IMR-90 (cell line): ENCODE results near the gene PCED1A. TPM values are rescaled to one million over a fixed set of nuclear protein-coding genes. Genes with fewer than 3 reads are reported as not detected.

Experiments
- ATAC-seq: fragments of 200-7000 bp; cut with Tn5 transposase; 2 replicates; pipeline ENCODE4 v1.9.1; 2020; ENCODE audit warnings: low read depth, mild to moderate bottlenecking, moderate library complexity
- BruUV-seq: library from RNA; stranded (reverse); fragments of 400-500 nt; replicated peaks from 2 replicates; lab custom pipeline; 2021; lab: Mats Ljungman, UMichigan
- CTCF ChIA-PET: fragments of 300-600 bp; formaldehyde crosslinking; extraction: SDS; loops from one replicate; lab custom pipeline; 2021; ENCODE audit warnings: antibody characterized with exemption; lab: Yijun Ruan, JAX
- POLR2A ChIA-PET: fragments of 300-600 bp; sonication (Branson Sonifier 250); formaldehyde crosslinking; loops from one replicate; lab custom pipeline; 2022; ENCODE audit warnings: antibody characterized with exemption; ENCODE audit not compliant: unreplicated experiment; lab: Charles Lee
- DNase-seq: peaks from one replicate; pipeline ENCODE4 v3.0.0; 2013
- H2AFZ ChIP-seq: replicated peaks from 2 replicates; pipeline ENCODE3; 2013; ENCODE audit warnings: low read length, mild to moderate bottlenecking; ENCODE audit not compliant: poor library complexity
- H2AK5ac ChIP-seq: 2 replicates; pipeline ENCODE4 v1.6.1; 2013; ENCODE audit warnings: low read depth, low read length, inconsistent platforms
- H2AK9ac ChIP-seq: replicated peaks from 2 replicates; pipeline ENCODE3; 2013; ENCODE audit warnings: mild to moderate bottlenecking, low read depth, low read length, moderate library complexity; ENCODE audit not compliant: poor library complexity
- H2BK120ac ChIP-seq: 2 replicates; pipeline ENCODE4 v1.6.1; 2013; ENCODE audit warnings: low read depth, low read length, inconsistent platforms
- H2BK15ac ChIP-seq: 3 replicates; pipeline ENCODE4 v1.6.1; 2013; ENCODE audit warnings: low read depth, low read length, inconsistent platforms
- H2BK20ac ChIP-seq: 2 replicates; pipeline ENCODE4 v1.6.1; 2013; ENCODE audit warnings: low read depth, mild to moderate bottlenecking, inconsistent platforms, low read length, moderate library complexity
- H2BK5ac ChIP-seq: 2 replicates; pipeline ENCODE4 v1.6.1; 2013; ENCODE audit warnings: mild to moderate bottlenecking, low read depth, low read length, inconsistent platforms; ENCODE audit not compliant: poor library complexity, severe bottlenecking
- H3K14ac ChIP-seq: replicated peaks from 2 replicates; pipeline ENCODE4 v1.6.1; 2013; ENCODE audit warnings: low read depth, low read length, inconsistent platforms
- H3K18ac ChIP-seq: 2 replicates; pipeline ENCODE4 v1.6.1; 2013; ENCODE audit warnings: low read depth, low read length, control low read depth
- H3K23ac ChIP-seq: 2 replicates; pipeline ENCODE4 v1.6.1; 2013; ENCODE audit warnings: low read depth, low read length, inconsistent platforms
- H3K27ac ChIP-seq: 2 replicates; pipeline ENCODE4 v1.5.1; 2013; ENCODE audit warnings: mild to moderate bottlenecking, control low read depth, low read length; ENCODE audit not compliant: insufficient read depth
- H3K27me3 ChIP-seq: 2 replicates; pipeline ENCODE4 v1.6.1; 2013; ENCODE audit warnings: low read length; ENCODE audit not compliant: control insufficient read depth, insufficient read depth
- H3K36me3 ChIP-seq: 2 replicates; pipeline ENCODE4 v1.6.1; 2013; ENCODE audit warnings: low read length, mixed read lengths; ENCODE audit not compliant: control insufficient read depth, insufficient read depth
- H3K4ac ChIP-seq: 2 replicates; pipeline ENCODE4 v1.6.1; 2013; ENCODE audit warnings: low read depth, low read length, inconsistent platforms
- H3K4me1 ChIP-seq: 2 replicates; pipeline ENCODE4 v1.6.1; 2013; ENCODE audit warnings: low read length, mixed read lengths; ENCODE audit not compliant: control insufficient read depth, insufficient read depth
- H3K4me2 ChIP-seq: 2 replicates; pipeline ENCODE4 v1.6.1; 2013; ENCODE audit warnings: low read depth, mild to moderate bottlenecking, control low read depth, low read length, moderate library complexity
- H3K4me3 ChIP-seq: 2 replicates; pipeline ENCODE4 v1.5.1; 2013; ENCODE audit warnings: low read depth, mild to moderate bottlenecking, control low read depth, low read length, moderate library complexity; ENCODE audit not compliant: insufficient read depth
- H3K56ac ChIP-seq: 2 replicates; pipeline ENCODE4 v1.6.1; 2013; ENCODE audit warnings: low read length, inconsistent platforms; ENCODE audit not compliant: insufficient read depth; ENCODE audit errors: extremely low read depth
- H3K79me1 ChIP-seq, 2 experiments: 2 replicates each; pipeline ENCODE4 v1.6.1; 2013; ENCODE audit warnings: low read length in 2 of 2, inconsistent platforms in 1 of 2, low read depth in 1 of 2
- H3K9ac ChIP-seq: 2 replicates; pipeline ENCODE4 v1.6.1; 2013; ENCODE audit warnings: low read depth, low read length, control low read depth
- H3K9me1 ChIP-seq: 2 replicates; pipeline ENCODE4 v1.6.1; 2013; ENCODE audit warnings: low read length, inconsistent platforms; ENCODE audit not compliant: insufficient read depth
- H3K9me3 ChIP-seq: 2 replicates; pipeline ENCODE4 v1.6.1; 2013; ENCODE audit warnings: low read length; ENCODE audit not compliant: control insufficient read depth, insufficient read depth
- H4K20me1 ChIP-seq: 2 replicates; pipeline ENCODE4 v1.6.1; 2013; ENCODE audit warnings: low read length, inconsistent platforms; ENCODE audit not compliant: insufficient read depth
- H4K5ac ChIP-seq: 2 replicates; pipeline ENCODE4 v1.6.1; 2013; ENCODE audit warnings: mild to moderate bottlenecking, low read depth, low read length, control low read depth
- H4K8ac ChIP-seq, 2 experiments: 2 replicates each; pipeline ENCODE4 v1.6.1; 2013; ENCODE audit warnings: low read depth in 2 of 2, low read length in 2 of 2, control low read depth in 1 of 2, inconsistent platforms in 1 of 2
- H4K91ac ChIP-seq: 2 replicates; pipeline ENCODE4 v1.6.1; 2013; ENCODE audit warnings: low read depth, low read length, inconsistent platforms; ENCODE audit not compliant: insufficient read depth
- BHLHE40 ChIP-seq: fragments of 150-350 bp; IDR thresholded peaks from 2 replicates; pipeline ENCODE4 v1.6.1; 2016; ENCODE audit warnings: mild to moderate bottlenecking, low read depth, low read length
- CEBPB ChIP-seq: IDR thresholded peaks from 2 replicates; pipeline ENCODE4 v1.6.1; 2012; ENCODE audit warnings: low read depth, low read length, improper control_type of control experiment
- CTCF ChIP-seq: conservative IDR thresholded peaks from 2 replicates; pipeline ENCODE4 v1.5.1; 2012; ENCODE audit warnings: mild to moderate bottlenecking, low read depth, low read length, improper control_type of control experiment
- FOS ChIP-seq: fragments of 150-350 bp; IDR thresholded peaks from 2 replicates; pipeline ENCODE4 v1.6.1; 2016; ENCODE audit warnings: low read depth, low read length
- MAFK ChIP-seq: IDR thresholded peaks from 2 replicates; pipeline ENCODE4 v1.6.1; 2012; ENCODE audit warnings: low read depth, low read length, improper control_type of control experiment
- MAZ ChIP-seq: IDR thresholded peaks from 2 replicates; pipeline ENCODE4 v1.6.1; 2012; ENCODE audit warnings: low read depth, mild to moderate bottlenecking, low read length, improper control_type of control experiment, moderate library complexity, borderline replicate concordance
- MXI1 ChIP-seq: IDR thresholded peaks from 2 replicates; pipeline ENCODE4 v1.6.1; 2012; ENCODE audit warnings: low read depth, mild to moderate bottlenecking, low read length, moderate library complexity, borderline replicate concordance
- POLR2A ChIP-seq: IDR thresholded peaks from 2 replicates; pipeline ENCODE4 v1.6.1; 2012; ENCODE audit warnings: mild to moderate bottlenecking, low read depth, low read length
- RCOR1 ChIP-seq: IDR thresholded peaks from 2 replicates; pipeline ENCODE4 v1.6.1; 2012; ENCODE audit warnings: mild to moderate bottlenecking, low read length, improper control_type of control experiment; ENCODE audit not compliant: insufficient replicate concordance
- RFX5 ChIP-seq: IDR thresholded peaks from 2 replicates; pipeline ENCODE4 v1.8.0; 2012; ENCODE audit warnings: low read depth, mild to moderate bottlenecking, low read length, moderate library complexity
- SMC3 ChIP-seq: fragments of 150-350 bp; IDR thresholded peaks from 2 replicates; pipeline ENCODE4 v1.6.1; 2016; ENCODE audit warnings: low read depth, mild to moderate bottlenecking, antibody characterized with exemption, low read length, moderate library complexity
- WGBS, 2 experiments: methylation state at CpG; one replicate each; pipeline versions ENCODE4 v1.1.5 to v1.1.7; 2013; ENCODE audit warnings: missing lambda C conversion rate in 2 of 2; ENCODE audit not compliant: insufficient read length in 1 of 2; ENCODE audit errors: extremely low coverage in 2 of 2; 5-methylcytosine and 5-hydroxymethylcytosine counted together
- dilution Hi-C: fragments of 300-500 bp; cut with HindIII; formaldehyde crosslinking; loops from one replicate; pipeline ENCODE4 v1.14.3; 2018; ENCODE audit warnings: low sequenced_read_pairs; ENCODE audit not compliant: unreplicated experiment
- in situ Hi-C: fragments of 300-500 bp; cut with MboI; formaldehyde crosslinking; loops from 3 replicates; pipeline ENCODE4 v1.14.3; 2019; ENCODE audit warnings: low sequenced_read_pairs, inconsistent platforms, mixed read lengths
- intact Hi-C: fragments of 100-400 bp; cut with micrococcal nuclease; formaldehyde crosslinking; loops from 2 replicates; pipeline ENCODE4 v1.10.0; 2022
- polyA plus RNA-seq, 3 experiments: library from polyadenylated mRNA; depleted of rRNA; stranded (reverse); fragments of >200 nt; gene quantifications; 2 replicates each; pipeline ENCODE4 v1.2.3, GENCODE V29; 2012; ENCODE audit warnings: low replicate concordance in 1 of 3
- total RNA-seq: library from RNA; depleted of rRNA; stranded (reverse); fragments of >200 nt; gene quantifications from 2 replicates; pipeline ENCODE4 v1.2.3, GENCODE V29; 2012
- TF ChIP-seq, protein P1 (sequence below): fragments of 150-350 bp; IDR thresholded peaks from 2 replicates; pipeline ENCODE4 v1.6.1; 2016; ENCODE audit warnings: low read depth, mild to moderate bottlenecking, low read length, moderate library complexity, borderline replicate concordance

PCED1A gene
- total and polyA plus RNA-seq, 2 of the 4 experiments (the other 2 are of a cell fraction) = 9.7 to 33.4 TPM

DNA sequence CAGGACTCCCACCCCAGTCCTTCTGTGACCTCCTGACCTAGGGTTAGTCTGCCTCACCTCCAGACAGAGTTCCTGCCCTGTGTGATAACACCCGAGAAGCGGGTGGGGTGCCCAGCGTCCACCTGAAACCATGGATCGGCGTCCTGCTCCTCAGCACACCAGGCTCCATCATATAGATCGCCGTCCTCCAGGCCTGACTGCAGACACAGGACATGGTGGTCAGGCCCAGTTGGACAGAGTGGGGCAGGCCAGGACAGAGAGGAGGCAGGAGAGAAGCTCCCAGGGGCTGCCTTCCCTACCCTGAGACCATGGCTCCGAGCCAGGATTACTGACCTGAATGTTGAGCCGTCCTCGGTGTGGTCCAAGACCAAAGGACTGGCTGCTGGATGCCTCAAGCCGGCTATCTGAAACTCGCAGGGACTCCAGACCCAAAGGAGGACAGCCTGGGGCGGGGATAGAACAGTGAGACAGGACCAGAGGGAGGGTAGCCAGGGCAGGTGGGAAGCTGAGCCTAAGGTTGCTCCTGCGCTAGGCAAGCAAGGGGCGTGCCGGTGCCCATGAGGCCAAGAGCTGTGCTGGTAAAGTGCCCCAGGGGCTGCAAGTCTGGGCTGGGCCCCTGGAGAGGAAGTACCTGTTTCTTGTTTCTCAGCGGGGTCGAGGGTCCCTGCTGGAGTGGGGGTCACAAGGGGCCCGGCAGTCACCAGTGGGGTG is 42.2 kb downstream of the PCED1A start (continued):
- TF ChIP-seq RFX5 = no peak

DNA sequence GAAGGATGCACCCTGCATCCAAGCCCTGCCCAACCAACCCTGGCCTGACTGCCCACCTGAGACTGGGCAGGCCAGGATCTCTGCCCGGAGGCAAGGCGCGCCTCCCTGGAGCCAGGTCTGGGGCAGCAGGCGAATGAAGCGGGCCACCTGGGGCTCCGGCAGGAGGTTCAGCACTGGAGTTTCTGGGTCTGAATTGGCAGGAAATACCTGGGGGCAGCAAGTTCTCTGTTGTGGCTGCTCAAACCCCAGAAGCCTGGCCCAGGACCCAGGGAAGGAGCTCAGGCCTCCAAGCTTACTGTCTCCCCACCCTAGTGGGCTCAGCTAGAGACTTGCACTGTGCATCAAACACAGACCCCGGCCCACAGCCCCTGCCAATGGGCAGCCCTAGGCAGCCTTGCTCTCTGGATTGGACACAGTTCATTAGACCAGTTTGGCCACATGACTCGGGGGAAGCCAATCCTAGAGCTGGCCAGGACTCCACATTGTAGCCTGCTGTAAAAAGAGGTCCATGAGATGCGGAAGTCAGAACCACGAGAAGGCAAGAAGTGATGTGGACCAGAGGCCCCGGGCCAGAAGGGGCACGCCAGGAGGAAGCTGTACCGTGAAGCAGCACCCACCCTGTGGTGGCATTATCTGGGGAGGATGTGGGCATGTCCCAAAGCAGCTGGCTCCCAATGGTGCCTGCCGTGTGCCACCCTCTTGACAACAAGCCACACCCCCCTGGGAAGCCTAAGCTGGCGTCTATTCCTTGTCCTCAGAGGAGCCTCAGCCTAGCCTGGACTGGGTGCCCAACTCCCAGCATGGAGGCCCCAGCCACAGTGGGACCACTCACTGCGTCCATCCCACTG is 43.1 kb downstream of the PCED1A start:
- H3K79me1 ChIP-seq = no peaks in the 10 kb centered on the region
- in situ Hi-C loops = no loop called here
- no peak overlapping the region for H3K18ac ChIP-seq
- no peaks in the 10 kb centered on the region for H4K20me1 ChIP-seq
- WGBS, 2 experiments = 95% methylated on average over 8 of the region's 16 CpGs; no CpG with 5 or more reads in 1 of the 2 experiments
- no peak overlapping the region for H2AK9ac ChIP-seq
- H2BK15ac ChIP-seq = no peak overlapping the region
- intact Hi-C loops = no loop called here
- dilution Hi-C loops = no loop called here
- H3K9ac ChIP-seq = no peak overlapping the region
- POLR2A ChIA-PET = no interaction called here
- no peaks in the 10 kb centered on the region for H3K9me1 ChIP-seq
- no peak overlapping the region for H3K56ac ChIP-seq
- H3K4ac ChIP-seq = no peak overlapping the region
- no peak overlapping the region for H4K91ac ChIP-seq
- H3K9me3 ChIP-seq = 0 out of 2 replicates have a peak, but pooled peaks cover 6% of the 10 kb centered on the region
- H4K5ac ChIP-seq = no peak overlapping the region
- no TSS peak for BruUV-seq
- H3K27ac ChIP-seq = no peak overlapping the region
- no peak overlapping the region for H2AFZ ChIP-seq
- H4K8ac ChIP-seq = no peak overlapping the region
- no peak for ATAC-seq
- DNase-seq = no peak
- no peak overlapping the region for H2BK20ac ChIP-seq
- no peak overlapping the region for H3K4me2 ChIP-seq
- no peak overlapping the region for H2BK5ac ChIP-seq
- H3K4me1 ChIP-seq = no peaks in the 10 kb centered on the region; the same call in 1 of the 2 replicates
- CTCF ChIA-PET = interaction anchor here (0.6 kb wide), 1 partner anchor 17 kb away, joined by 3 read pairs; no protein-coding TSS in a partner anchor
- H3K14ac ChIP-seq = no peak overlapping the region
- no peaks in the 10 kb centered on the region; the same call in 1 of the 2 replicates for H3K36me3 ChIP-seq
- no peak overlapping the region for H3K4me3 ChIP-seq
- peaks cover 42% of the 10 kb centered on the region for H3K27me3 ChIP-seq
- no peak overlapping the region for H2BK120ac ChIP-seq
- H2AK5ac ChIP-seq = no peak overlapping the region
- H3K23ac ChIP-seq = no peak overlapping the region
- TF ChIP-seq BHLHE40 (no peak), RCOR1 (no peak), MAFK (no peak), SMC3 (no peak), MXI1 (no peak), CTCF (no peak), MAZ (no peak), FOS (no peak), POLR2A (no peak), CEBPB (no peak)
- TF ChIP-seq, protein P1, sequence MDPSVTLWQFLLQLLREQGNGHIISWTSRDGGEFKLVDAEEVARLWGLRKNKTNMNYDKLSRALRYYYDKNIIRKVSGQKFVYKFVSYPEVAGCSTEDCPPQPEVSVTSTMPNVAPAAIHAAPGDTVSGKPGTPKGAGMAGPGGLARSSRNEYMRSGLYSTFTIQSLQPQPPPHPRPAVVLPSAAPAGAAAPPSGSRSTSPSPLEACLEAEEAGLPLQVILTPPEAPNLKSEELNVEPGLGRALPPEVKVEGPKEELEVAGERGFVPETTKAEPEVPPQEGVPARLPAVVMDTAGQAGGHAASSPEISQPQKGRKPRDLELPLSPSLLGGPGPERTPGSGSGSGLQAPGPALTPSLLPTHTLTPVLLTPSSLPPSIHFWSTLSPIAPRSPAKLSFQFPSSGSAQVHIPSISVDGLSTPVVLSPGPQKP = no peak
